Measurements from ENCODE around the gene ZNF425. TPM values are rescaled to one million over a fixed set of nuclear protein-coding genes. Genes with fewer than 3 reads are reported as not detected.
"Not testable (repeated sequence)": the region's sequence is repeated elsewhere in the genome, so short reads cannot be mapped to it uniquely, and the experiment has no call there.

Gene ZNF425
- total RNA-seq, 1 donor from 2014 or later: 0.44 TPM

- H3K27me3 Mint-ChIP-seq: no peaks in the 10 kb centered on the region
- intact Hi-C loops (cut with micrococcal nuclease): no loop called here
- H3K4me3 Mint-ChIP-seq: no peak overlapping the region
- no peak for DNase-seq
- no peak overlapping the region for H3K27ac Mint-ChIP-seq
- no peaks in the 10 kb centered on the region for H3K9me3 Mint-ChIP-seq
- H3K4me1 Mint-ChIP-seq: no peaks in the 10 kb centered on the region
- no peaks in the 10 kb centered on the region for H3K36me3 Mint-ChIP-seq (ENCODE audit: low read depth)
Observed at GRCh38 chr7:149104214-149104613, 21.9 kb downstream of the ZNF425 start.

- Mint-ChIP-seq H3K27me3 (no peaks in the 10 kb centered on the region), H3K4me1 (no peaks in the 10 kb centered on the region), H3K36me3 (ENCODE audit: low read depth) (no peaks in the 10 kb centered on the region), H3K4me3 (no peak overlapping the region), H3K9me3 (no peaks in the 10 kb centered on the region), H3K27ac (no peak overlapping the region)
- intact Hi-C loops (cut with micrococcal nuclease): no loop called here
- DNase-seq: no peak
Observed at GRCh38 chr7:149103424-149103823, 22.7 kb downstream of the ZNF425 start.

GRCh38 chr7:149102666-149103065, 23.5 kb downstream of the ZNF425 start:
- Mint-ChIP-seq H3K27me3 (no peaks in the 10 kb centered on the region), H3K36me3 (ENCODE audit: low read depth) (no peaks in the 10 kb centered on the region), H3K9me3 (no peaks in the 10 kb centered on the region), H3K27ac (no peak overlapping the region), H3K4me1 (no peaks in the 10 kb centered on the region), H3K4me3 (no peak overlapping the region)
- DNase-seq: no peak
- intact Hi-C loops (cut with micrococcal nuclease): no loop called here

GRCh38 chr7:149100821-149101220, 25.3 kb downstream of the ZNF425 start:
- Mint-ChIP-seq H3K4me3 (no peak overlapping the region), H3K9me3 (no peaks in the 10 kb centered on the region), H3K27me3 (no peaks in the 10 kb centered on the region), H3K27ac (no peak overlapping the region), H3K4me1 (no peaks in the 10 kb centered on the region), H3K36me3 (ENCODE audit: low read depth) (no peaks in the 10 kb centered on the region)
- no peak for DNase-seq
- intact Hi-C loops (cut with micrococcal nuclease): no loop called here

GRCh38 chr7:149099058-149099457, 27.1 kb downstream of the ZNF425 start:
- no peak overlapping the region for H3K27ac Mint-ChIP-seq
- H3K4me3 Mint-ChIP-seq: no peak overlapping the region
- intact Hi-C loops (cut with micrococcal nuclease): no loop called here
- no peaks in the 10 kb centered on the region for H3K36me3 Mint-ChIP-seq (ENCODE audit: low read depth)
- H3K9me3 Mint-ChIP-seq: no peaks in the 10 kb centered on the region
- H3K4me1 Mint-ChIP-seq: no peaks in the 10 kb centered on the region
- H3K27me3 Mint-ChIP-seq: no peaks in the 10 kb centered on the region
- DNase-seq: no peak

- Mint-ChIP-seq H3K9me3 (no peaks in the 10 kb centered on the region), H3K4me1 (no peaks in the 10 kb centered on the region)
- intact Hi-C loops (cut with micrococcal nuclease): no loop called here
Observed at GRCh38 chr7:149097088-149097487, 29.0 kb downstream of the ZNF425 start.

GRCh38 chr7:149093228-149093627, 32.9 kb downstream of the ZNF425 start:
- Mint-ChIP-seq H3K4me3 (no peak overlapping the region), H3K9me3 (no peaks in the 10 kb centered on the region), H3K27me3 (no peaks in the 10 kb centered on the region), H3K4me1 (peaks cover 11% of the 10 kb centered on the region), H3K27ac (peak overlapping the region; percentile 22), H3K36me3 (ENCODE audit: low read depth) (peaks cover 8% of the 10 kb centered on the region)
- intact Hi-C loops (cut with micrococcal nuclease): no loop called here
- DNase-seq: no peak

More at GRCh38 chr7:149097088-149097487, 29.0 kb downstream of the ZNF425 start:
- DNase-seq: no peak
- H3K36me3 Mint-ChIP-seq (ENCODE audit: low read depth): no peaks in the 10 kb centered on the region
- no peaks in the 10 kb centered on the region for H3K27me3 Mint-ChIP-seq
- no peak overlapping the region for H3K4me3 Mint-ChIP-seq
- no peak overlapping the region for H3K27ac Mint-ChIP-seq

- DNase-seq; intact Hi-C loops (cut with micrococcal nuclease); H3K27me3 Mint-ChIP-seq; H3K9me3 Mint-ChIP-seq: not testable (repeated sequence)
- peak overlapping the region; percentile 37 for H3K27ac Mint-ChIP-seq
- H3K4me1 Mint-ChIP-seq: peaks cover 15% of the 10 kb centered on the region
- peak overlapping the region; percentile 98 for H3K4me3 Mint-ChIP-seq
- peaks cover 12% of the 10 kb centered on the region for H3K36me3 Mint-ChIP-seq (ENCODE audit: low read depth)
Observed at GRCh38 chr7:149092244-149092643, 33.9 kb downstream of the ZNF425 start.

- Mint-ChIP-seq H3K27ac (peak within 1 kb of the TSS; percentile 100), H3K36me3 (ENCODE audit: low read depth) (peaks cover 22% of the 10 kb centered on the region), H3K4me3 (peak within 1 kb of the TSS; percentile 98), H3K4me1 (peaks cover 15% of the 10 kb centered on the region), H3K27me3 (no peaks in the 10 kb centered on the region), H3K9me3 (no peaks in the 10 kb centered on the region)
- peak; percentile 97 for DNase-seq
- intact Hi-C loops (cut with micrococcal nuclease): loop anchor here (1.0 to 2.0 kb wide), 9 partner anchors 25 to 392 kb away; partner anchors contain the start of genes CUL1, EZH2, PDIA4 and ZNF398
Observed at GRCh38 chr7:149090397-149091195, 35.5 kb downstream of the ZNF425 start, which contains the start of gene ZNF786. Gene ZNF786 (minus strand): TSS chr7:149090718. CDS start chr7:149090640, 78 bp downstream.

- Mint-ChIP-seq H3K4me3 (no peak overlapping the region), H3K36me3 (ENCODE audit: low read depth) (peaks cover 39% of the 10 kb centered on the region), H3K9me3 (peaks cover 12% of the 10 kb centered on the region), H3K4me1 (peaks cover 15% of the 10 kb centered on the region), H3K27me3 (no peaks in the 10 kb centered on the region), H3K27ac (no peak overlapping the region)
- intact Hi-C loops (cut with micrococcal nuclease): no loop called here
- DNase-seq: no peak
Observed at GRCh38 chr7:149087376-149087775, 38.7 kb downstream of the ZNF425 start.

GRCh38 chr7:149085866-149086265, 40.3 kb downstream of the ZNF425 start:
- Mint-ChIP-seq H3K36me3 (ENCODE audit: low read depth) (peaks cover 41% of the 10 kb centered on the region), H3K4me3 (no peak overlapping the region), H3K9me3 (peaks cover 12% of the 10 kb centered on the region), H3K27ac (no peak overlapping the region), H3K4me1 (peaks cover 11% of the 10 kb centered on the region), H3K27me3 (no peaks in the 10 kb centered on the region)
- intact Hi-C loops (cut with micrococcal nuclease): no loop called here
- no peak for DNase-seq

GRCh38 chr7:149084407-149084806, 41.7 kb downstream of the ZNF425 start:
- intact Hi-C loops (cut with micrococcal nuclease): no loop called here
- DNase-seq: no peak
- Mint-ChIP-seq H3K36me3 (ENCODE audit: low read depth) (peaks cover 36% of the 10 kb centered on the region), H3K9me3 (peaks cover 12% of the 10 kb centered on the region), H3K27me3 (no peaks in the 10 kb centered on the region), H3K4me3 (no peak overlapping the region), H3K27ac (no peak overlapping the region), H3K4me1 (peaks cover 6% of the 10 kb centered on the region)

GRCh38 chr7:149081914-149082313, 44.2 kb downstream of the ZNF425 start:
- Mint-ChIP-seq H3K27ac (no peak overlapping the region), H3K4me1 (no peaks in the 10 kb centered on the region), H3K27me3 (no peaks in the 10 kb centered on the region), H3K36me3 (ENCODE audit: low read depth) (peaks cover 32% of the 10 kb centered on the region), H3K4me3 (no peak overlapping the region), H3K9me3 (peaks cover 12% of the 10 kb centered on the region)
- no peak for DNase-seq
- intact Hi-C loops (cut with micrococcal nuclease): no loop called here

GRCh38 chr7:149077594-149077993, 48.5 kb downstream of the ZNF425 start:
- H3K27me3 Mint-ChIP-seq: no peaks in the 10 kb centered on the region
- peaks cover 19% of the 10 kb centered on the region for H3K36me3 Mint-ChIP-seq (ENCODE audit: low read depth)
- H3K27ac Mint-ChIP-seq: no peak overlapping the region
- peaks cover 3% of the 10 kb centered on the region for H3K4me1 Mint-ChIP-seq
- H3K9me3 Mint-ChIP-seq: no peaks in the 10 kb centered on the region
- no peak for DNase-seq
- intact Hi-C loops (cut with micrococcal nuclease): no loop called here
- no peak overlapping the region for H3K4me3 Mint-ChIP-seq

Data from activated CD4-positive, alpha-beta T cell treated with anti-CD3 and anti-CD28 coated beads, Interleukin-2, amount 10 ng/mL, durations not matched to agents 24 days and 14 days (primary cell).